ENCODE results near the gene VOPP1. TPM values are rescaled to one million over a fixed set of nuclear protein-coding genes. Genes with fewer than 3 reads are reported as not detected.

VOPP1 gene
- total and polyA plus RNA-seq, 2 of the 13 experiments (the other 11 are each of a cell fraction or from before 2014, with no cell fraction given): 21.8 to 55.3 TPM

- no peak for TF ChIP-seq FUBP1 (CRISPR knock-in tag; IDR thresholded peaks at IDR 0.05; ENCODE audit: borderline replicate concordance)
- no peak for TF ChIP-seq CHD4 (IDR thresholded peaks at IDR 0.05; ENCODE audit: borderline replicate concordance, low read length)
- peak; percentile 55 for TF ChIP-seq PITX1 (CRISPR knock-in tag; IDR thresholded peaks at IDR 0.05)
- TF ChIP-seq FOSL1 (CRISPR knock-in tag; IDR thresholded peaks at IDR 0.05; ENCODE audit: borderline replicate concordance): no peak
- no peak for TF ChIP-seq POLR2AphosphoS2 (IDR thresholded peaks at IDR 0.05; ENCODE audit: low read depth, low read length)
- TF ChIP-seq NFYC (CRISPR knock-in tag; IDR thresholded peaks at IDR 0.05): peak; percentile 11; the same call in 1 of the 2 replicates
- no peak for TF ChIP-seq HMG20A (CRISPR knock-in tag; IDR thresholded peaks at IDR 0.05; ENCODE audit: borderline replicate concordance)
- TF ChIP-seq CBX5 (CRISPR knock-in tag; IDR thresholded peaks at IDR 0.05; ENCODE audit: borderline replicate concordance): peak; percentile 70
- TF ChIP-seq HNF4G (IDR thresholded peaks at IDR 0.05; ENCODE audit: borderline replicate concordance, low read depth, low read length): peak; percentile 84
- TF ChIP-seq HNF4G (CRISPR knock-in tag; IDR thresholded peaks at IDR 0.05; ENCODE audit: borderline replicate concordance, low read depth): peak; percentile 67; the same call in 1 of the 2 replicates
- TF ChIP-seq POGZ (CRISPR knock-in tag; IDR thresholded peaks at IDR 0.05): peak; percentile 72
- no peak for TF ChIP-seq FOXK2 (IDR thresholded peaks at IDR 0.05)
- 0 out of 2 replicates have a peak, but pooled peaks have one; percentile 40 for TF ChIP-seq ZNF234 (CRISPR knock-in tag; conservative IDR thresholded peaks at IDR 0.05)
- TF ChIP-seq ATF4 (CRISPR knock-in tag; IDR thresholded peaks at IDR 0.05): no peak
- no peak for TF ChIP-seq ZNF572 (CRISPR knock-in tag; IDR thresholded peaks at IDR 0.05)
- peak; percentile 75; the same call in 1 of the 2 replicates for TF ChIP-seq ZNF501 (CRISPR knock-in tag; IDR thresholded peaks at IDR 0.05)
- TF ChIP-seq PLRG1 (conservative IDR thresholded peaks at IDR 0.05): no peak
- TF ChIP-seq ZNF772 (CRISPR knock-in tag; IDR thresholded peaks at IDR 0.05): peak; percentile 51; the same call in 1 of the 2 replicates
- peak; percentile 43; the same call in 1 of the 2 replicates for TF ChIP-seq RARA (CRISPR knock-in tag; IDR thresholded peaks at IDR 0.05)
- TF ChIP-seq BRCA1 (CRISPR knock-in tag; IDR thresholded peaks at IDR 0.05): no peak
- TF ChIP-seq ZSCAN12 (CRISPR knock-in tag; IDR thresholded peaks at IDR 0.05): no peak
- peak; percentile 23; the same call in 1 of the 2 replicates for TF ChIP-seq GATAD1 (CRISPR knock-in tag; IDR thresholded peaks at IDR 0.05)
- TF ChIP-seq BORCS8-MEF2B (CRISPR knock-in tag; IDR thresholded peaks at IDR 0.05): no peak
Observed at GRCh38 chr7:55571511-55572377, 558 bp downstream of the VOPP1 start (continued).

All from HepG2 (cell line).